CD4-positive, alpha-beta memory T cell (primary cell): ENCODE results near the gene SMIM13. TPM values are rescaled to one million over a fixed set of nuclear protein-coding genes. Genes with fewer than 3 reads are reported as not detected.
A peak's percentile ranks its signal among the peaks of the same experiment; 100 is the strongest.

ENCODE experiments used
- CTCF ChIA-PET: fragments of 350-600 bp; sonication (Branson Sonifier 250); formaldehyde crosslinking; loops from one replicate; lab custom pipeline; 2021; ENCODE audit warnings: inconsistent platforms; ENCODE audit not compliant: partially characterized antibody; lab: Charles Lee
- POLR2A ChIA-PET: fragments of 350-600 bp; sonication (Branson Sonifier 250); formaldehyde crosslinking; loops from one replicate; lab custom pipeline; 2021; ENCODE audit not compliant: partially characterized antibody; lab: Charles Lee
- DNase-seq, 5 donors: peaks; one replicate each; pipeline versions ENCODE4 v3.0.0 to v3.0.0-alpha.2; 2020 to 2022; ENCODE audit warnings: mixed read lengths in 1 of 5
- H3K27ac ChIP-seq: one replicate; pipeline ENCODE4 v1.7.0; 2013; ENCODE audit warnings: low read depth, low read length
- H3K27me3 ChIP-seq: 2 replicates; pipeline ENCODE4 v1.7.0; 2013; ENCODE audit warnings: mild to moderate bottlenecking, low read length, moderate library complexity; ENCODE audit not compliant: insufficient read depth
- H3K36me3 ChIP-seq: 2 replicates; pipeline ENCODE4 v1.7.0; 2013; ENCODE audit warnings: mild to moderate bottlenecking, low read length, moderate library complexity; ENCODE audit not compliant: insufficient read depth
- H3K4me1 ChIP-seq: 2 replicates; pipeline ENCODE4 v1.7.0; 2013; ENCODE audit warnings: mild to moderate bottlenecking, low read length, moderate library complexity; ENCODE audit not compliant: insufficient read depth
- H3K4me3 ChIP-seq, 2 donors: one replicate each; pipeline ENCODE4 v1.7.0; 2013; ENCODE audit warnings: low read length in 2 of 2, mild to moderate bottlenecking in 1 of 2
- H3K9me3 ChIP-seq, 2 donors: one replicate each; pipeline ENCODE4 v1.7.0; 2013; ENCODE audit warnings: low read length in 2 of 2, control low read depth in 1 of 2; ENCODE audit not compliant: control insufficient read depth in 1 of 2
- H3K27ac Mint-ChIP-seq, 7 donors: one replicate each; pipeline ENCODE4 v1.8.0; 2020 to 2021; ENCODE audit warnings: mixed read lengths in 7 of 7, mild to moderate bottlenecking in 6 of 7, inconsistent platforms in 3 of 7, moderate library complexity in 3 of 7
- H3K27me3 Mint-ChIP-seq, 2 donors: one replicate each; pipeline ENCODE4 v1.8.0; 2020 to 2021; ENCODE audit warnings: mixed read lengths in 2 of 2
- H3K36me3 Mint-ChIP-seq, 2 donors: one replicate each; pipeline ENCODE4 v1.8.0; 2020 to 2021; ENCODE audit warnings: mixed read lengths in 2 of 2, inconsistent platforms in 1 of 2, mild to moderate bottlenecking in 1 of 2
- H3K4me1 Mint-ChIP-seq, 4 donors: one replicate each; pipeline ENCODE4 v1.8.0; 2020 to 2021; ENCODE audit warnings: mixed read lengths in 4 of 4, mild to moderate bottlenecking in 1 of 4
- H3K4me3 Mint-ChIP-seq, 8 donors: one replicate each; pipeline ENCODE4 v1.8.0; 2020 to 2021; ENCODE audit warnings: mixed read lengths in 8 of 8, mild to moderate bottlenecking in 7 of 8, moderate library complexity in 6 of 8, inconsistent platforms in 3 of 8
- H3K9me3 Mint-ChIP-seq, 8 donors: one replicate each; pipeline ENCODE4 v1.8.0; 2020 to 2021; ENCODE audit warnings: mixed read lengths in 8 of 8, mild to moderate bottlenecking in 5 of 8, inconsistent platforms in 3 of 8, moderate library complexity in 1 of 8
- intact Hi-C: fragments of 100-400 bp; cut with micrococcal nuclease; formaldehyde crosslinking; loops from one replicate; pipeline ENCODE4 v1.15.1; 2023
- polyA plus RNA-seq, 2 donors: library from polyadenylated mRNA; unstranded; fragments of 300-500 nt; fragmentation: Illumina TruSeq; gene quantifications; one replicate each; pipeline ENCODE4 v1.2.3, GENCODE V29; 2021
- total RNA-seq, 2 experiments: library from RNA; stranded (reverse); gene quantifications; one replicate each; pipeline ENCODE4 v1.2.3, GENCODE V29; 2021

SMIM13 gene
- total and polyA plus RNA-seq, 4 experiments from 2014 or later: 2.1 to 6.1 (median 5.3) TPM

- Histone ChIP-seq H3K36me3 (no peaks in the 10 kb centered on the region), H3K9me3 (no peaks in the 10 kb centered on the region), H3K4me1 (peaks cover 26% of the 10 kb centered on the region), H3K27ac (peak overlapping the region; percentile 93), H3K4me3 (peak overlapping the region; percentile 78 to 82), H3K27me3 (no peaks in the 10 kb centered on the region)
- intact Hi-C loops: loop anchor here (1.0 to 5.0 kb wide), 9 partner anchors 139 to 918 kb away; partner anchors contain the start of genes C6orf52, MAK, NEDD9 and PAK1IP1
- POLR2A ChIA-PET: interaction anchor here (0.8 to 1.6 kb wide), 6 partner anchors 15 to 445 kb away, joined by 3 to 8 read pairs (median 4); partner anchors contain the start of genes C6orf52, NEDD9, PAK1IP1 and TMEM170B
- CTCF ChIA-PET: interaction anchor here (0.6 to 1.6 kb wide), 5 partner anchors 23 to 402 kb away, joined by 3 to 6 read pairs (median 3); no protein-coding TSS in a partner anchor
- Mint-ChIP-seq H3K4me3 (peak overlapping the region; percentile 92 to 99 (median 97)), H3K36me3 (peaks cover 3 to 14% of the 10 kb centered on the region in 2 donors), H3K4me1 (peaks cover 24 to 38% (median 31%) of the 10 kb centered on the region in 4 donors), H3K9me3 (no peaks in the 10 kb centered on the region), H3K27ac (peak overlapping the region; percentile 92 to 98 (median 97)), H3K27me3 (no peaks in the 10 kb centered on the region)
- no peak for DNase-seq
Measured at GRCh38 chr6:11093376-11093625, 333 bp upstream of the SMIM13 start.

DNA sequence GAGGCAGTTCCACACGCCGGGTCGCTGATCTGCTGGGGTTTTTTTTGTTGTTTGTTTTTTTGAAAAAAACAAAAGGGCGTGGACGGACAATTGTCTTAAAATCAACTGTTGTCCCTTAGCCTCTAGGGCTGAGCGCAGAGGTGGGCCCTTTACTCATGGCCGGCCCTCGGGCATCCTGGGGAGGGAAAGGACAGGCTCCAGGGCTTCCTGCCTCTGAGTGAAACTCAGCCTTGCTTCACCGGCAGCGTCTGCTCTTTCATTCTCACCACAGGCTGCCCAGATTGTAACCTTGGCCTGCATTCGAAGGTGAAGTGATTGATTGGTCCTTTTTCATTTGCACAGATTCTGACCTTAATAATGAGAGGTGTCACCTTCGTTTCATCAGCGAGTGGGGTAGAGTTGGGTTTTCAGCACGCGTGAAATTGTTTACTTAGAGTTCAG, 797 bp downstream of the SMIM13 start:
- ChIA-PET CTCF (interaction anchor here (1.0 to 2.5 kb wide), 2 partner anchors 11 to 177 kb away, joined by 3 to 14 read pairs; no protein-coding TSS in a partner anchor), POLR2A (no interaction called here)
- Histone ChIP-seq H3K9me3 (no peaks in the 10 kb centered on the region), H3K36me3 (no peaks in the 10 kb centered on the region), H3K4me1 (peaks cover 26% of the 10 kb centered on the region), H3K27me3 (no peaks in the 10 kb centered on the region), H3K4me3 (peak overlapping the region; percentile 59 to 78), H3K27ac (peak overlapping the region; percentile 93)
- peaks cover 26 to 38% (median 32%) of the 10 kb centered on the region in 4 donors for H3K4me1 Mint-ChIP-seq
- intact Hi-C loops: loop anchor here (2.0 to 5.0 kb wide), 4 partner anchors 50 to 618 kb away; partner anchors contain the start of gene MAK
- peak in 1 of 5 donors; percentile 34 for DNase-seq
- H3K36me3 Mint-ChIP-seq: peaks cover 8 to 14% of the 10 kb centered on the region in 2 donors
- peak overlapping the region; percentile 89 to 98 (median 97) for H3K4me3 Mint-ChIP-seq
- peak overlapping the region; percentile 92 to 98 (median 97) for H3K27ac Mint-ChIP-seq
- no peaks in the 10 kb centered on the region for H3K27me3 Mint-ChIP-seq
- no peaks in the 10 kb centered on the region for H3K9me3 Mint-ChIP-seq

DNA sequence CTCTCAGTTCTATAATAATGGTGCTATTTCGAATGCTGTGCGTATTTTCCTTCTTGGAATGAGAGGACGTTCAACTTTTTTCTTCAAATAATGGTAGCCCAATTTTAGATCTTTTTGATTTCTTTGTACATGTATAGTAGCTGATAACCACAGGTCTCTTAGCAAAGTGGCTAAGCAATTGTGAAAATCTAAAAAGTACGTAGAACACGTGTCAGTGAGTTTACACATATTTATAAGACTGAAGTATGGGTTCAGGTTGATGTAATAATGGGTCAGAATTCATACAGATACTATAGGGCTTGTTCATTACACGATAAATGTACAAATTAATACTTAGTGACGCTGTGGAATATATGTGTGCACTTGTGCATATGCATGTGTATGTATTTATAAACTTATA, 1.3 kb downstream of the SMIM13 start:
- CTCF ChIA-PET: interaction anchor here (1.0 to 2.5 kb wide), 2 partner anchors 10 to 177 kb away, joined by 3 to 14 read pairs; no protein-coding TSS in a partner anchor
- DNase-seq: no peak
- POLR2A ChIA-PET: no interaction called here
- peaks cover 13 to 14% of the 10 kb centered on the region in 2 donors for H3K36me3 Mint-ChIP-seq
- no peaks in the 10 kb centered on the region for H3K9me3 ChIP-seq
- H3K27ac Mint-ChIP-seq: peak overlapping the region; percentile 92 to 98 (median 97)
- peaks cover 28 to 39% (median 32%) of the 10 kb centered on the region in 4 donors for H3K4me1 Mint-ChIP-seq
- intact Hi-C loops: loop anchor here (2.0 to 5.0 kb wide), 4 partner anchors 50 to 617 kb away; partner anchors contain the start of gene MAK
- H3K4me3 ChIP-seq: peak overlapping the region; percentile 59 to 78
- no peaks in the 10 kb centered on the region for H3K36me3 ChIP-seq
- H3K4me3 Mint-ChIP-seq: peak overlapping the region; percentile 89 to 98 (median 97)
- no peaks in the 10 kb centered on the region for H3K27me3 ChIP-seq
- peaks cover 26% of the 10 kb centered on the region for H3K4me1 ChIP-seq
- H3K9me3 Mint-ChIP-seq: no peaks in the 10 kb centered on the region
- H3K27me3 Mint-ChIP-seq: no peaks in the 10 kb centered on the region
- H3K27ac ChIP-seq: peak overlapping the region; percentile 93

- ChIA-PET POLR2A (no interaction called here), CTCF (interaction anchor here (1.1 to 2.5 kb wide), 2 partner anchors 9 to 27 kb away, joined by 5 to 14 read pairs; no protein-coding TSS in a partner anchor)
- no peak overlapping the region for H3K4me3 ChIP-seq
- no peak overlapping the region for H3K27ac ChIP-seq
- H3K27me3 Mint-ChIP-seq: no peaks in the 10 kb centered on the region
- peak overlapping the region; percentile 58 to 79 (median 70) for H3K4me3 Mint-ChIP-seq
- intact Hi-C loops: no loop called here
- H3K27ac Mint-ChIP-seq: peak overlapping the region in 4 of 7 donors; percentile 6 to 92 (median 46)
- H3K36me3 Mint-ChIP-seq: peaks cover 16 to 22% of the 10 kb centered on the region in 2 donors
- H3K36me3 ChIP-seq: no peaks in the 10 kb centered on the region
- no peaks in the 10 kb centered on the region for H3K9me3 ChIP-seq
- H3K4me1 ChIP-seq: peaks cover 26% of the 10 kb centered on the region
- H3K9me3 Mint-ChIP-seq: peaks cover 0 to 1% (median 0%) of the 10 kb centered on the region in 8 donors
- peaks cover 29 to 46% (median 38%) of the 10 kb centered on the region in 4 donors for H3K4me1 Mint-ChIP-seq
- no peaks in the 10 kb centered on the region for H3K27me3 ChIP-seq
- DNase-seq: peak in 3 of 5 donors; percentile 12 to 15 (median 13)
Measured at GRCh38 chr6:11096109-11096508, 2.5 kb downstream of the SMIM13 start.

- Histone ChIP-seq H3K4me3 (no peak overlapping the region), H3K36me3 (no peaks in the 10 kb centered on the region), H3K9me3 (no peaks in the 10 kb centered on the region), H3K27me3 (no peaks in the 10 kb centered on the region), H3K27ac (no peak overlapping the region), H3K4me1 (peaks cover 26% of the 10 kb centered on the region)
- H3K27me3 Mint-ChIP-seq: no peaks in the 10 kb centered on the region
- H3K4me1 Mint-ChIP-seq: peaks cover 31 to 52% (median 42%) of the 10 kb centered on the region in 4 donors
- POLR2A ChIA-PET: interaction anchor here (0.6 kb wide), 1 partner anchor 564 kb away, joined by 3 read pairs; no protein-coding TSS in a partner anchor
- CTCF ChIA-PET: no interaction called here
- intact Hi-C loops: no loop called here
- no peak for DNase-seq
- peaks cover 0 to 1% (median 0%) of the 10 kb centered on the region in 8 donors for H3K9me3 Mint-ChIP-seq
- peaks cover 16 to 26% of the 10 kb centered on the region in 2 donors for H3K36me3 Mint-ChIP-seq
- H3K4me3 Mint-ChIP-seq: no peak overlapping the region
- H3K27ac Mint-ChIP-seq: no peak overlapping the region
Measured at GRCh38 chr6:11097476-11097875, 3.8 kb downstream of the SMIM13 start.

DNA sequence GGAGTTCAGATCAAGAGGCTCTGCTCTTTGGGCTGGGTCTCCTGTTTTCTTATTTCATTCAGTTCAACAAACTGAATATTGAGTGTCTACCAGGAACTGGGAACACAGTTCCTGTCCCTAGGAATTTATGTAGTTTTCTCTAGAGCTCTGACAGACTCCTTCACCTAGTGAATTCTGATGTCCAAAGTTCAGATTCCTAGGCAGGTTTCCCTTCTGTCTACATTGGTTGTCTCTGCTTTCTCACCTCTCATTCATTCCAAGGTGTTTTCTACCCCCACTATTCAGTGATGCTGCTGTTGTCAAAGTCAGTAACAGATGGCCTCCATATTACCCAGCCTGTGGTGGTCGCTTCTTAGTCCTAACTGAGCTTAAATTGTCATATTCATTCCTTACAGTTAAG, 4.4 kb downstream of the SMIM13 start:
- Histone ChIP-seq H3K4me1 (peaks cover 22% of the 10 kb centered on the region), H3K36me3 (no peaks in the 10 kb centered on the region), H3K27ac (no peak overlapping the region), H3K4me3 (no peak overlapping the region), H3K9me3 (no peaks in the 10 kb centered on the region), H3K27me3 (no peaks in the 10 kb centered on the region)
- DNase-seq: no peak
- intact Hi-C loops: no loop called here
- H3K9me3 Mint-ChIP-seq: peaks cover 0 to 1% (median 0%) of the 10 kb centered on the region in 8 donors
- POLR2A ChIA-PET: interaction anchor here (0.6 kb wide), 1 partner anchor 565 kb away, joined by 3 read pairs; no protein-coding TSS in a partner anchor
- no peaks in the 10 kb centered on the region for H3K27me3 Mint-ChIP-seq
- CTCF ChIA-PET: no interaction called here
- peak overlapping the region in 1 of 7 donors; percentile 4 for H3K27ac Mint-ChIP-seq
- no peak overlapping the region for H3K4me3 Mint-ChIP-seq
- H3K4me1 Mint-ChIP-seq: peaks cover 29 to 50% (median 39%) of the 10 kb centered on the region in 4 donors
- H3K36me3 Mint-ChIP-seq: peaks cover 16 to 26% of the 10 kb centered on the region in 2 donors

GRCh38 chr6:11101417-11101816, 7.8 kb downstream of the SMIM13 start:
- Histone ChIP-seq H3K36me3 (no peaks in the 10 kb centered on the region), H3K4me1 (peaks cover 2% of the 10 kb centered on the region), H3K27ac (no peak overlapping the region), H3K4me3 (no peak overlapping the region), H3K9me3 (no peaks in the 10 kb centered on the region), H3K27me3 (no peaks in the 10 kb centered on the region)
- Mint-ChIP-seq H3K9me3 (peaks cover 0 to 1% (median 0%) of the 10 kb centered on the region in 8 donors), H3K4me1 (peaks cover 16 to 31% (median 22%) of the 10 kb centered on the region in 4 donors), H3K4me3 (no peak overlapping the region), H3K36me3 (peaks cover 2 to 26% of the 10 kb centered on the region in 2 donors), H3K27me3 (no peaks in the 10 kb centered on the region), H3K27ac (peak overlapping the region in 1 of 7 donors; percentile 32)
- ChIA-PET CTCF (interaction anchor here (1.1 kb wide), 1 partner anchor 36 kb away, joined by 3 read pairs; no protein-coding TSS in a partner anchor), POLR2A (no interaction called here)
- DNase-seq: no peak
- intact Hi-C loops: no loop called here
